Uterus (tissue), 2 donors: Measurements from ENCODE around the gene CPNE9.

Experiments
- CTCF ChIP-seq, 4 experiments: fragments of 200-600 bp in 2 of 4; fragments of 450-650 bp in 2 of 4; sonication (generic) in 2 of 4; IDR thresholded peaks; one replicate each; pipeline ENCODE4 v1.5.1; 2016 to 2019; ENCODE audit warnings: antibody characterized with exemption in 4 of 4, mild to moderate bottlenecking in 2 of 4, moderate library complexity in 1 of 4
- POLR2A ChIP-seq, 2 donors: fragments of 450-650 bp; IDR thresholded peaks; one replicate each; pipeline ENCODE4 v1.6.1; 2016; ENCODE audit warnings: antibody characterized with exemption in 2 of 2, mild to moderate bottlenecking in 1 of 2, moderate library complexity in 1 of 2

- TF ChIP-seq CTCF (IDR thresholded peaks at IDR 0.05), result no peak
- no peak for TF ChIP-seq POLR2A (IDR thresholded peaks at IDR 0.05)
Observed at GRCh38 chr3:9664119-9664751, 39.4 kb upstream of the CPNE9 start.
